ENCODE measurements around the gene PTGR3. TPM values are rescaled to one million over a fixed set of nuclear protein-coding genes. Genes with fewer than 3 reads are reported as not detected.
A peak's percentile ranks its signal among the peaks of the same experiment; 100 is the strongest.

PTGR3 gene
- total RNA-seq, 4 donors from 2014 or later: 4.9 to 30.8 (median 21.7) TPM

DNA sequence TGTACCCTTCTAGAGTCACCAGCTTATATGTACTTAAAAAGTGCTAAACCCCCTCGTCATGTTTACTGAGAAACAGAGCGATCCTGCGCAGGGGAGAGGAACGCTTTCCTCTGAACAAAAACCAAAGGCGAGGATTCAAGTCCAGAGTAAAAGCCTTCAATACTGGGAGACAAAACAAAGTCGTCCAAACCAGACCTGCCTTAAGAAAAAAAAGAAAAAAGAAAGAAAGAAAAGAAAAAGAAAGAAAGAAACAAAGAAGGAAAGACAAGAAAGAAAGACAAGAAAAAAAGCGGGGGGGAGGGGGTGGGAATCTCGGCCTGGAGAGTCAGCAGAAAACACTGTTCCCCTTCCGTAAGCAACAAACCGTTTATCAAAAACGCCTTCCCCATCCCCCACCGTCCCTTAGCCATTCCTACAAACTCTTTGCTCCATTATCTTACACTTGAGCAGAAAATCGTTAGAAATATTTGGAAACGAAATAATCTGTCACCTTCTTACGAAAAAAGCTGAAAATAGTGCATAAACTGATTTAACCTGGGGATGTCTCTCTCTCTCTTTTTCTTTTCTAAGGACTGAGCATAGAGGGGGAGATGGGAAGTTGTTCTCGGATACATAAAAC is 3.3 kb downstream of the PTGR3 start:
- intact Hi-C loops (cut with DNase I; ENCODE audit: low total_unique reads): no loop called here
- no peaks in the 10 kb centered on the region for H3K36me3 ChIP-seq
- H3K4me3 ChIP-seq: peak overlapping the region in 1 of 2 donors; percentile 39
- no peak overlapping the region for H3K27ac ChIP-seq
- TF ChIP-seq, protein P1, sequence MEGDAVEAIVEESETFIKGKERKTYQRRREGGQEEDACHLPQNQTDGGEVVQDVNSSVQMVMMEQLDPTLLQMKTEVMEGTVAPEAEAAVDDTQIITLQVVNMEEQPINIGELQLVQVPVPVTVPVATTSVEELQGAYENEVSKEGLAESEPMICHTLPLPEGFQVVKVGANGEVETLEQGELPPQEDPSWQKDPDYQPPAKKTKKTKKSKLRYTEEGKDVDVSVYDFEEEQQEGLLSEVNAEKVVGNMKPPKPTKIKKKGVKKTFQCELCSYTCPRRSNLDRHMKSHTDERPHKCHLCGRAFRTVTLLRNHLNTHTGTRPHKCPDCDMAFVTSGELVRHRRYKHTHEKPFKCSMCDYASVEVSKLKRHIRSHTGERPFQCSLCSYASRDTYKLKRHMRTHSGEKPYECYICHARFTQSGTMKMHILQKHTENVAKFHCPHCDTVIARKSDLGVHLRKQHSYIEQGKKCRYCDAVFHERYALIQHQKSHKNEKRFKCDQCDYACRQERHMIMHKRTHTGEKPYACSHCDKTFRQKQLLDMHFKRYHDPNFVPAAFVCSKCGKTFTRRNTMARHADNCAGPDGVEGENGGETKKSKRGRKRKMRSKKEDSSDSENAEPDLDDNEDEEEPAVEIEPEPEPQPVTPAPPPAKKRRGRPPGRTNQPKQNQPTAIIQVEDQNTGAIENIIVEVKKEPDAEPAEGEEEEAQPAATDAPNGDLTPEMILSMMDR (IDR thresholded peaks at IDR 0.05): no peak
- no peak for TF ChIP-seq POLR2A (IDR thresholded peaks at IDR 0.05)
- no peaks in the 10 kb centered on the region for H3K9me3 ChIP-seq
- peaks cover 4 to 22% of the 10 kb centered on the region in 2 donors for H3K4me1 ChIP-seq
- no peaks in the 10 kb centered on the region for H3K27me3 ChIP-seq
- DNase-seq: no peak

DNA sequence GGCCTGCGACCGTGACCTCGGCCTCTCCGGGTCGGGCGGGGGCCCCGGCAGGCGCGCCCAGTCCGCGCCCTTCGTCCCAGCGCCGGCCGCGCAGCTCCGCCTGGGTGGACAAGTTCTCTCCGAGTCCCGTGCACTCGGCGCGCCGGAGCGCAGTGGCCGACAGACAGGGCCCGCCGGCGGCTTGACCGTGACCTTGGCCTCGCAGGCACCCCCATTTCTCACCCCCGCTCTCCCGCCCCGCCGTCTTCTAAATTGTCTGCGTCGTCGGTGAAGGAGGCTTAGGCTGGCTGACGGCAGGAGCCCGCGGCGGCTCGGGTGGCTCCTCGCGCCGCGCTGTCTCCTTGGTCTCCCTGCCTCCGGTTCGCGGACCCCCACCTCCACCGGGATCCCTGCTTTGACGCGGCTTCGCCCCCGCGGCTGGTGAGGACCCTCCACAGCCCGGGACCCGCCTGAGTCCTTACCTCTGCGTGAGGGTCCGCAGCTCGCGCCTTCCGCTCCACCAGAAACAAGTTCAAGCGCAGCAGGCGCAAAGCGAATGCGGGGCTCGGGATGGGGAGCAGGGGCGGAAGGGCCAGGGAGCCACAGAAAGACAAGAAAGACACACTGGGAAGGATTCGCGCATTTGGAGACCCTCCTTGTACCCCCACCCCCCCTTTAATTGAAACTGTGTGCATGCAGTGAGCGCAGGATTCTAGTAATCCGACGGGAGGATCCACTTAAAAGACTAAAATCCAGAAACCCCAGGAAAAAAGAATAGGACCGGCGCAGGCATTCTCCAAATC is 4.0 kb downstream of the PTGR3 start:
- intact Hi-C loops (cut with DNase I; ENCODE audit: low total_unique reads): no loop called here
- H3K9me3 ChIP-seq: no peaks in the 10 kb centered on the region
- no peak for DNase-seq
- peak overlapping the region in 1 of 2 donors; percentile 39 for H3K4me3 ChIP-seq
- TF ChIP-seq POLR2A (IDR thresholded peaks at IDR 0.05): no peak
- TF ChIP-seq, protein P1 (IDR thresholded peaks at IDR 0.05): no peak
- peaks cover 4 to 22% of the 10 kb centered on the region in 2 donors for H3K4me1 ChIP-seq
- no peaks in the 10 kb centered on the region for H3K27me3 ChIP-seq
- H3K27ac ChIP-seq: peak overlapping the region in 1 of 2 donors; percentile 36
- H3K36me3 ChIP-seq: no peaks in the 10 kb centered on the region

DNA sequence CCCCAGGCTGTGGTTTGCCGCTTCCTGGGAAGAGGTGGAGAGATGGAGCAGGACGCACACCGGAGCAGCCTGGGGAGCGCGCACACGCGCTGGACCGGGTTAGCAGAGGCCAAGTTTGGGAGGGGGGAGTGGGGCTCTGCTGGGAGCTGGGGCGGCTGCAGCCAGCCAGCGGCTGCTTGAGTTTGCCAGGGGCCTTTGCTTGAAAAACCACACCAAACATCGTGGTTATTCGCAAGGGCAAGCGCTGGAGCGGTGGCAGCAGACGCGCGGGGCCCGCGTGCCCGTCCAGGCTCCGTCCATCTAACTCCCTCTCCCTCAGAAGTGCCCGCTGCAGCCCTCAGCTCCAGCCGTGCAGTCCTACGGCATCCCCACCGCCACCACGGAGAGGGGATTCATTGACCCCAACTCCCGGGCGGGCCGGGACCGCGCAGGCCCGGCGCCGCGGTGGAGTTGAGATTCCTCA is 4.6 kb downstream of the PTGR3 start:
- Histone ChIP-seq H3K4me1 (peaks cover 4 to 22% of the 10 kb centered on the region in 2 donors), H3K4me3 (peak overlapping the region in 1 of 2 donors; percentile 39), H3K27ac (peak overlapping the region in 1 of 2 donors; percentile 36), H3K27me3 (no peaks in the 10 kb centered on the region), H3K36me3 (no peaks in the 10 kb centered on the region), H3K9me3 (no peaks in the 10 kb centered on the region)
- intact Hi-C loops (cut with DNase I; ENCODE audit: low total_unique reads): no loop called here
- TF ChIP-seq POLR2A (IDR thresholded peaks at IDR 0.05): no peak
- TF ChIP-seq, protein P1 (IDR thresholded peaks at IDR 0.05): no peak
- DNase-seq: no peak

DNA sequence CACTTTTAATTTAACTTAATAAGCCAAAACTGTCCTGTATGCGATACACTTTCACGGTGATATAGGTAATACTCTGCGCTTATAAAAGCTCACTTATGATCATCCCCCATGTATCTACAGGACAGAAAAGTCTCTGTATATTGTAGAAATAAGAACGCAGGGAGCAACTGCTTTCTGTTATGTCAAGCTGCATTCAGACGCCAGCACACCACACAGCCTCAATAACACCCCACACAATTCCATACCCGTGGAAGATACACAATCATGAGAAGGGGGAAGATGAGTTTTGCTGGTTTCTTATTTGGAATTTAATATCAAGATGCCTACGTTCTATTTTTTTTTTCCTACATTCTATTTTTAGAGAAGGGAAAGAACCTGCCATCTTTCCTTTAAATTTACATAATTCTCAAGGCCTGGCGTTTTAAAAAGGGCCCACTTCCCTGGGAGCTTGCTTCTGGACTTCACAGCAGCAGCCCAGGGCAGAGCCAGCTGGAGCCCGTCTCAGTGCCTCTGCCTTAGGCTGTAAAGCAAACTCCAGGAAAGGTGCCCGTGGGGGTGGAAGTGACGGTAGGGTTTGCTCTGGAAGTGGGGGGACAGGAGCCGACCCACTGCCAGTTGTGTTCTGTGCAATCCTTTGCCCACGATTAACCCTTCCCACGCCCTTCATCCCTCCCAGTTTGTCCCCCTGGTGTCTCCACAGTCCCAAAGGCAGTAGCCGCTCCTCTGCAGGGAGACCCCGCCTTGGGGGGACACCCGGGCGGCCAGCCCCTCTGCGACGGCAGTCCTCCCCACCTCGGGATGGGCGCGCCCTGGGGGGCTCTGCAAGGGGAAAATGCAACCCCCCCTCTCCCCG is 5.3 kb downstream of the PTGR3 start:
- DNase-seq: no peak
- Histone ChIP-seq H3K27ac (peak overlapping the region in 1 of 2 donors; percentile 36), H3K36me3 (no peaks in the 10 kb centered on the region), H3K9me3 (no peaks in the 10 kb centered on the region), H3K27me3 (no peaks in the 10 kb centered on the region), H3K4me1 (peaks cover 4 to 22% of the 10 kb centered on the region in 2 donors), H3K4me3 (peak overlapping the region in 1 of 2 donors; percentile 39)
- intact Hi-C loops (cut with DNase I; ENCODE audit: low total_unique reads): no loop called here
- no peak for TF ChIP-seq POLR2A (IDR thresholded peaks at IDR 0.05)
- TF ChIP-seq, protein P1 (IDR thresholded peaks at IDR 0.05): no peak

Data from uterus (tissue), 4 donors.